Naive thymus-derived CD4-positive, alpha-beta T cell (primary cell): Measurements from ENCODE around the gene FOXB1. TPM values are rescaled to one million over a fixed set of nuclear protein-coding genes. Genes with fewer than 3 reads are reported as not detected.
A peak's percentile ranks its signal among the peaks of the same experiment; 100 is the strongest.

Source experiments
- ATAC-seq: fragments of 150-1000 bp; cut with Tn5 transposase; 2 replicates; pipeline ENCODE4 v1.10.0; 2021; ENCODE audit warnings: mild to moderate bottlenecking, moderate library complexity
- CTCF ChIA-PET: fragments of 350-600 bp; sonication (Branson Sonifier 250); formaldehyde crosslinking; loops from one replicate; lab custom pipeline; 2021; ENCODE audit warnings: antibody characterized with exemption; lab: Charles Lee
- POLR2A ChIA-PET: fragments of 350-600 bp; sonication (Branson Sonifier 250); formaldehyde crosslinking; loops from one replicate; lab custom pipeline; 2021; ENCODE audit warnings: antibody characterized with exemption, inconsistent platforms; lab: Charles Lee
- DNase-seq, 9 donors: peaks; one replicate each; pipeline versions ENCODE4 v3.0.0 to v3.0.0-alpha.2; 2020 to 2022; ENCODE audit warnings: mixed read lengths in 1 of 9
- H3K27ac ChIP-seq: one replicate; pipeline ENCODE4 v1.7.0; 2013; ENCODE audit warnings: mild to moderate bottlenecking, low read depth, low read length, moderate library complexity
- H3K27me3 ChIP-seq, 2 donors: one replicate each; pipeline ENCODE4 v1.7.0; 2013; ENCODE audit warnings: low read length in 2 of 2, mild to moderate bottlenecking in 2 of 2, moderate library complexity in 2 of 2; ENCODE audit not compliant: control insufficient read depth in 2 of 2, insufficient read depth in 2 of 2
- H3K36me3 ChIP-seq, 3 experiments: 1 replicate in 2 of 3; 2 replicates in 1 of 3; pipeline ENCODE4 v1.7.0; 2013; ENCODE audit warnings: low read length in 3 of 3, mild to moderate bottlenecking in 3 of 3, moderate library complexity in 1 of 3; ENCODE audit not compliant: insufficient read depth in 3 of 3, control insufficient read depth in 2 of 3
- H3K4me1 ChIP-seq, 2 donors: one replicate each; pipeline ENCODE4 v1.7.0; 2013; ENCODE audit warnings: low read length in 2 of 2, mild to moderate bottlenecking in 2 of 2, moderate library complexity in 1 of 2; ENCODE audit not compliant: control insufficient read depth in 2 of 2, insufficient read depth in 2 of 2
- H3K4me3 ChIP-seq: 2 replicates; pipeline ENCODE4 v1.7.0; 2013; ENCODE audit warnings: mild to moderate bottlenecking, low read length
- H3K9me3 ChIP-seq, 3 experiments: 1 replicate in 2 of 3; 2 replicates in 1 of 3; pipeline ENCODE4 v1.7.0; 2013; ENCODE audit warnings: low read length in 3 of 3; ENCODE audit not compliant: control insufficient read depth in 2 of 3
- H3K27ac Mint-ChIP-seq, 9 donors: one replicate each; pipeline ENCODE4 v1.8.0; 2020 to 2022; ENCODE audit warnings: mixed read lengths in 9 of 9, mild to moderate bottlenecking in 8 of 9, moderate library complexity in 5 of 9, inconsistent platforms in 2 of 9
- H3K27me3 Mint-ChIP-seq, 5 donors: one replicate each; pipeline ENCODE4 v1.8.0; 2021 to 2022; ENCODE audit warnings: mixed read lengths in 5 of 5, mild to moderate bottlenecking in 1 of 5
- H3K36me3 Mint-ChIP-seq, 5 donors: one replicate each; pipeline ENCODE4 v1.8.0; 2020 to 2022; ENCODE audit warnings: mixed read lengths in 5 of 5, mild to moderate bottlenecking in 3 of 5, inconsistent platforms in 1 of 5
- H3K4me1 Mint-ChIP-seq, 7 donors: one replicate each; pipeline ENCODE4 v1.8.0; 2020 to 2022; ENCODE audit warnings: mixed read lengths in 7 of 7, mild to moderate bottlenecking in 3 of 7, inconsistent platforms in 1 of 7
- H3K4me3 Mint-ChIP-seq, 10 donors: one replicate each; pipeline ENCODE4 v1.8.0; 2020 to 2022; ENCODE audit warnings: mild to moderate bottlenecking in 10 of 10, mixed read lengths in 10 of 10, moderate library complexity in 6 of 10, inconsistent platforms in 2 of 10
- H3K9me3 Mint-ChIP-seq, 11 donors: one replicate each; pipeline ENCODE4 v1.8.0; 2020 to 2022; ENCODE audit warnings: mixed read lengths in 11 of 11, mild to moderate bottlenecking in 4 of 11, inconsistent platforms in 1 of 11, moderate library complexity in 1 of 11
- intact Hi-C, 2 donors: fragments of 100-400 bp; cut with micrococcal nuclease; formaldehyde crosslinking; loops; one replicate each; pipeline ENCODE4 v1.15.1; 2023
- polyA plus RNA-seq, 2 donors: library from polyadenylated mRNA; unstranded; fragments of 300-500 nt; fragmentation: Illumina TruSeq; gene quantifications; one replicate each; pipeline ENCODE4 v1.2.3, GENCODE V29; 2021
- total RNA-seq, 6 experiments: library from RNA in 5 of 6; stranded (reverse) in 5 of 6; gene quantifications; 1 replicate in 5 of 6; 2 replicates in 1 of 6; pipeline ENCODE4 v1.2.3 and lab custom pipeline; 2021 to 2026

Gene FOXB1
- under 1 TPM in 4 of 5 experiments, not detected in 1; 0.12 to 0.97 (median 0.27) TPM for total RNA-seq
- polyA plus RNA-seq, result under 1 TPM in 1 of 2 donors, not detected in 1; 0.91 TPM
- not detected for total RNA-seq (lab: John Stamatoyannopoulos, UW)

GRCh38 chr15:60004009-60004845, at the start of gene FOXB1:
FOXB1 (plus strand) TSS chr15:60004311; CDS start chr15:60004964, 653 bp downstream.
- Mint-ChIP-seq H3K27me3 (peaks cover 69 to 94% (median 88%) of the 10 kb centered on the region in 5 donors), H3K4me3 (peak within 1 kb of the TSS; percentile 80 to 97 (median 90)), H3K27ac (peak within 1 kb of the TSS in 6 of 9 donors; percentile 28 to 97 (median 71)), H3K9me3 (peaks cover 0 to 38% (median 17%) of the 10 kb centered on the region in 11 donors), H3K4me1 (peaks cover 30 to 59% (median 54%) of the 10 kb centered on the region in 7 donors), H3K36me3 (peaks cover 0 to 12% (median 10%) of the 10 kb centered on the region in 5 donors)
- Histone ChIP-seq H3K4me3 (peak within 1 kb of the TSS; percentile 49), H3K4me1 (peaks cover 23 to 27% of the 10 kb centered on the region in 2 donors), H3K36me3 (no peaks in the 10 kb centered on the region), H3K9me3 (peaks cover 0 to 15% (median 0%) of the 10 kb centered on the region in 3 experiments), H3K27me3 (peaks cover 22 to 92% of the 10 kb centered on the region in 2 donors), H3K27ac (no peak within 1 kb of the TSS)
- ChIA-PET POLR2A (interaction anchor here (0.8 to 2.2 kb wide), 3 partner anchors 10 to 235 kb away, joined by 3 to 8 read pairs (median 3); no protein-coding TSS in a partner anchor), CTCF (interaction anchor here (0.6 to 0.8 kb wide), 3 partner anchors 130 to 251 kb away, joined by 3 read pairs; no protein-coding TSS in a partner anchor)
- intact Hi-C loops, result loop anchor here in 1 of 2 donors (2.0 kb wide), 1 partner anchor 201 kb away; no protein-coding TSS in a partner anchor
- ATAC-seq, result peak; percentile 28
- DNase-seq, result peak in 2 of 9 donors; percentile 37 to 46

GRCh38 chr15:59958288-59958687, 45.8 kb upstream of the FOXB1 start:
- CTCF ChIA-PET, result no interaction called here

GRCh38 chr15:59960318-59960717, 43.8 kb upstream of the FOXB1 start:
- Histone ChIP-seq H3K9me3 (peaks cover 4 to 6% (median 5%) of the 10 kb centered on the region in 3 experiments), H3K4me3 (no peak overlapping the region), H3K36me3 (no peaks in the 10 kb centered on the region), H3K27me3 (no peaks in the 10 kb centered on the region), H3K4me1 (no peaks in the 10 kb centered on the region), H3K27ac (no peak overlapping the region)
- DNase-seq (no peak), ATAC-seq (no peak)
- POLR2A ChIA-PET, result interaction anchor here (0.6 kb wide), 1 partner anchor 14 kb away, joined by 3 read pairs; no protein-coding TSS in a partner anchor
- peaks cover 0 to 24% (median 4%) of the 10 kb centered on the region in 5 donors for H3K27me3 Mint-ChIP-seq
- intact Hi-C loops, result no loop called here
- H3K4me3 Mint-ChIP-seq, result no peak overlapping the region
- H3K36me3 Mint-ChIP-seq, result peaks cover 5 to 27% (median 7%) of the 10 kb centered on the region in 5 donors
- peaks cover 0 to 6% (median 0%) of the 10 kb centered on the region in 7 donors for H3K4me1 Mint-ChIP-seq
- CTCF ChIA-PET, result no interaction called here
- no peak overlapping the region for H3K27ac Mint-ChIP-seq
- H3K9me3 Mint-ChIP-seq, result peaks cover 0 to 63% (median 24%) of the 10 kb centered on the region in 11 donors

More at GRCh38 chr15:59958288-59958687, 45.8 kb upstream of the FOXB1 start:
- Mint-ChIP-seq H3K9me3 (peaks cover 0 to 65% (median 29%) of the 10 kb centered on the region in 11 donors), H3K4me1 (peaks cover 0 to 5% (median 0%) of the 10 kb centered on the region in 7 donors), H3K4me3 (no peak overlapping the region), H3K27ac (no peak overlapping the region), H3K36me3 (peaks cover 5 to 18% (median 7%) of the 10 kb centered on the region in 5 donors), H3K27me3 (peaks cover 0 to 29% (median 4%) of the 10 kb centered on the region in 5 donors)
- Histone ChIP-seq H3K4me1 (no peaks in the 10 kb centered on the region), H3K36me3 (no peaks in the 10 kb centered on the region), H3K4me3 (no peak overlapping the region), H3K27ac (no peak overlapping the region), H3K27me3 (no peaks in the 10 kb centered on the region), H3K9me3 (peaks cover 4 to 6% (median 5%) of the 10 kb centered on the region in 3 experiments)
- POLR2A ChIA-PET, result interaction anchor here (0.5 to 0.6 kb wide), 2 partner anchors 33 to 813 kb away, joined by 3 read pairs; no protein-coding TSS in a partner anchor
- intact Hi-C loops, result no loop called here
- ATAC-seq (no peak), DNase-seq (no peak)

GRCh38 chr15:59963322-59963721, 40.8 kb upstream of the FOXB1 start:
- H3K36me3 Mint-ChIP-seq, result peaks cover 5 to 24% (median 7%) of the 10 kb centered on the region in 5 donors
- H3K4me3 ChIP-seq, result no peak overlapping the region
- peaks cover 0 to 14% (median 3%) of the 10 kb centered on the region in 7 donors for H3K4me1 Mint-ChIP-seq
- ATAC-seq, result no peak
- POLR2A ChIA-PET, result no interaction called here
- no peaks in the 10 kb centered on the region for H3K36me3 ChIP-seq
- peaks cover 4 to 6% (median 5%) of the 10 kb centered on the region in 3 experiments for H3K9me3 ChIP-seq
- intact Hi-C loops, result no loop called here
- H3K27me3 Mint-ChIP-seq, result peaks cover 0 to 14% (median 3%) of the 10 kb centered on the region in 5 donors
- DNase-seq, result no peak
- H3K9me3 Mint-ChIP-seq, result peaks cover 0 to 49% (median 19%) of the 10 kb centered on the region in 11 donors
- no peak overlapping the region for H3K27ac ChIP-seq
- H3K4me1 ChIP-seq, result no peaks in the 10 kb centered on the region
- no peaks in the 10 kb centered on the region for H3K27me3 ChIP-seq
- H3K27ac Mint-ChIP-seq, result no peak overlapping the region
- no peak overlapping the region for H3K4me3 Mint-ChIP-seq
- CTCF ChIA-PET, result no interaction called here

- Histone ChIP-seq H3K9me3 (peaks cover 4 to 6% (median 5%) of the 10 kb centered on the region in 3 experiments), H3K36me3 (no peaks in the 10 kb centered on the region), H3K4me1 (no peaks in the 10 kb centered on the region), H3K27me3 (no peaks in the 10 kb centered on the region), H3K27ac (no peak overlapping the region), H3K4me3 (no peak overlapping the region)
- Mint-ChIP-seq H3K27me3 (peaks cover 0 to 20% (median 4%) of the 10 kb centered on the region in 5 donors), H3K4me3 (no peak overlapping the region), H3K4me1 (peaks cover 0 to 13% (median 3%) of the 10 kb centered on the region in 7 donors), H3K9me3 (peaks cover 0 to 45% (median 19%) of the 10 kb centered on the region in 11 donors), H3K27ac (no peak overlapping the region), H3K36me3 (peaks cover 5 to 23% (median 7%) of the 10 kb centered on the region in 5 donors)
- intact Hi-C loops, result no loop called here
- DNase-seq (no peak), ATAC-seq (no peak)
- CTCF ChIA-PET, result no interaction called here
- POLR2A ChIA-PET, result no interaction called here
Measured at GRCh38 chr15:59963925-59964324, 40.2 kb upstream of the FOXB1 start.

- ChIA-PET CTCF (interaction anchor here (0.6 kb wide), 2 partner anchors 79 to 225 kb away, joined by 3 read pairs; no protein-coding TSS in a partner anchor), POLR2A (no interaction called here)
- intact Hi-C loops, result no loop called here
- Histone ChIP-seq H3K9me3 (no peaks in the 10 kb centered on the region), H3K36me3 (no peaks in the 10 kb centered on the region), H3K27me3 (no peaks in the 10 kb centered on the region), H3K4me1 (no peaks in the 10 kb centered on the region), H3K27ac (no peak overlapping the region), H3K4me3 (no peak overlapping the region)
- Mint-ChIP-seq H3K27ac (no peak overlapping the region), H3K4me1 (peaks cover 0 to 13% (median 3%) of the 10 kb centered on the region in 7 donors), H3K9me3 (peaks cover 0 to 32% (median 8%) of the 10 kb centered on the region in 11 donors), H3K27me3 (peaks cover 0 to 28% (median 5%) of the 10 kb centered on the region in 5 donors), H3K36me3 (peaks cover 0 to 16% (median 0%) of the 10 kb centered on the region in 5 donors), H3K4me3 (no peak overlapping the region)
- no peak for DNase-seq
- ATAC-seq, result no peak
Measured at GRCh38 chr15:59965741-59966140, 38.4 kb upstream of the FOXB1 start.
